K562 (cell line): ENCODE results near the gene NOL11. TPM values are rescaled to one million over a fixed set of nuclear protein-coding genes. Genes with fewer than 3 reads are reported as not detected.

Experiments
- ATAC-seq: fragments of 200-7000 bp; cut with Tn5 transposase; 3 replicates; pipeline ENCODE4 v1.9.1; 2020; ENCODE audit warnings: moderate library complexity
- BruUV-seq: library from RNA; stranded (reverse); fragments of 400-500 nt; replicated peaks from 2 replicates; lab custom pipeline; 2021; lab: Mats Ljungman, UMichigan
- CTCF ChIA-PET: fragments of 300-600 bp; formaldehyde crosslinking; extraction: SDS; loops from one replicate; lab custom pipeline; 2021; ENCODE audit warnings: low intra/inter-chr PET ratio; lab: Yijun Ruan, JAX
- POLR2A ChIA-PET: fragments of 300-600, 350-650 bp; sonication (Branson Sonifier 250); formaldehyde crosslinking; extraction: SDS; loops from one replicate; lab custom pipeline; 2021; ENCODE audit warnings: antibody characterized with exemption, inconsistent platforms; lab: Yijun Ruan, JAX
- DNase-seq, 4 experiments: peaks; one replicate each; pipeline versions ENCODE4 v3.0.0 to v3.0.0-alpha.2; 2011 to 2018; ENCODE audit warnings: low spot score in 3 of 4, mixed read lengths in 3 of 4; ENCODE audit errors: extremely low read depth in 1 of 4
- FAIRE-seq: peaks from 2 replicates; lab custom pipeline; 2011; peaks lifted over from hg19 to GRCh38; lab: Jason Lieb, UNC
- H2AFZ ChIP-seq: 2 replicates; pipeline ENCODE4 v1.6.0; 2011; ENCODE audit warnings: low read depth, low read length, control low read depth, inconsistent platforms
- H3K27ac ChIP-seq: fragments of 200-600 bp; 3 replicates; pipeline ENCODE4 v1.8.0; 2011; ENCODE audit warnings: low read depth, mild to moderate bottlenecking, control low read depth, inconsistent platforms, low read length, moderate library complexity, mixed read lengths; ENCODE audit errors: extremely low read depth
- H3K27me3 ChIP-seq, 2 experiments: fragments of 300-600 bp in 1 of 2; 2 replicates in 1 of 2; 3 replicates in 1 of 2; pipeline versions ENCODE4 v1.6.0 to v1.8.0; 2011; ENCODE audit warnings: inconsistent platforms in 2 of 2, low read length in 2 of 2, mild to moderate bottlenecking in 1 of 2, mixed read lengths in 1 of 2, moderate library complexity in 1 of 2; ENCODE audit not compliant: control insufficient read depth in 2 of 2, insufficient read depth in 2 of 2
- H3K36me3 ChIP-seq: fragments of 300-600 bp; 3 replicates; pipeline ENCODE4 v1.8.0; 2011; ENCODE audit warnings: mild to moderate bottlenecking, low read length, inconsistent platforms; ENCODE audit not compliant: control insufficient read depth, insufficient read depth
- H3K4me1 ChIP-seq, 2 experiments: fragments of 200-600 bp in 1 of 2; replicated peaks in 1 of 2; 2 replicates in 1 of 2; 3 replicates in 1 of 2; pipeline versions ENCODE4 v1.5.1 to v1.8.0; 2011; ENCODE audit warnings: inconsistent platforms in 2 of 2, low read length in 2 of 2, mild to moderate bottlenecking in 1 of 2, mixed read lengths in 1 of 2, moderate library complexity in 1 of 2; ENCODE audit not compliant: control insufficient read depth in 2 of 2, insufficient read depth in 2 of 2
- H3K4me2 ChIP-seq: 2 replicates; pipeline ENCODE4 v1.6.1; 2011; ENCODE audit warnings: low read length, control low read depth, inconsistent platforms, mixed read lengths; ENCODE audit not compliant: insufficient read depth
- H3K4me3 ChIP-seq: fragments of 200-600 bp; sonication (generic), shearing (Covaris generic); 2 replicates; pipeline ENCODE4 v1.5.1; 2016; ENCODE audit warnings: control low read depth, inconsistent platforms
- H3K79me2 ChIP-seq: fragments of 200-600 bp; 3 replicates; pipeline ENCODE4 v1.8.0; 2011; ENCODE audit warnings: low read length, inconsistent platforms; ENCODE audit not compliant: control insufficient read depth, insufficient read depth
- H3K9ac ChIP-seq, 2 experiments: 2 replicates each; pipeline versions ENCODE4 v1.6.0 to v1.6.1; 2011; ENCODE audit warnings: low read depth in 2 of 2, low read length in 2 of 2, control low read depth in 1 of 2, inconsistent platforms in 1 of 2, mild to moderate bottlenecking in 1 of 2, mixed read lengths in 1 of 2; ENCODE audit not compliant: insufficient read depth in 1 of 2
- H3K9me1 ChIP-seq: one replicate; pipeline ENCODE4 v1.6.0; 2011; ENCODE audit warnings: inconsistent platforms, mild to moderate bottlenecking, low read length, moderate library complexity; ENCODE audit not compliant: control insufficient read depth, insufficient read depth
- H3K9me3 ChIP-seq: replicated peaks from 2 replicates; pipeline ENCODE4 v1.5.1; 2011; ENCODE audit warnings: low read depth, low read length, inconsistent platforms; ENCODE audit not compliant: control insufficient read depth, insufficient read depth
- H4K20me1 ChIP-seq: replicated peaks from 2 replicates; pipeline ENCODE4 v1.6.1; 2011; ENCODE audit warnings: low read length, inconsistent platforms, mixed read lengths; ENCODE audit not compliant: control insufficient read depth, insufficient read depth
- BRD4 ChIP-seq: fragments of 200-600 bp; sonication (generic); IDR thresholded peaks from 2 replicates; pipeline ENCODE4 v1.6.1; 2017; ENCODE audit warnings: inconsistent platforms
- DNMT1 ChIP-seq: fragments of 450-650 bp; IDR thresholded peaks from 2 replicates; pipeline ENCODE4 v1.6.1; 2016; ENCODE audit warnings: antibody characterized with exemption, mild to moderate bottlenecking
- EWSR1 ChIP-seq: fragments of 450-650 bp; IDR thresholded peaks from 2 replicates; pipeline ENCODE4 v1.6.1; 2018; ENCODE audit warnings: borderline replicate concordance, mild to moderate bottlenecking, low read depth, moderate library complexity; ENCODE audit not compliant: partially characterized antibody
- HDAC3 ChIP-seq: fragments of 450-650 bp; IDR thresholded peaks from 2 replicates; pipeline ENCODE4 v1.6.1; 2018; ENCODE audit warnings: borderline replicate concordance, mild to moderate bottlenecking, moderate library complexity; ENCODE audit not compliant: partially characterized antibody
- KDM2B ChIP-seq: fragments of 250-450 bp; sonication (Bioruptor Pico); IDR thresholded peaks from 2 replicates; pipeline ENCODE4 v1.8.0; 2021; ENCODE audit warnings: mild to moderate bottlenecking, moderate library complexity
- OTX1 ChIP-seq: fragments of 450-650 bp; formaldehyde crosslinking; IDR thresholded peaks from 2 replicates; pipeline ENCODE4 v1.4.0; 2022; ENCODE audit warnings: mild to moderate bottlenecking
- SMARCB1 ChIP-seq: IDR thresholded peaks from 2 replicates; pipeline ENCODE4 v1.6.1; 2011; ENCODE audit warnings: improper control_type of control experiment, low read depth; ENCODE audit not compliant: insufficient read length
- TCFL5 ChIP-seq: fragments of 250-450 bp; sonication (Bioruptor Pico); conservative IDR thresholded peaks from 2 replicates; pipeline ENCODE4 v1.6.1; 2021; ENCODE audit warnings: mild to moderate bottlenecking, moderate library complexity, matching md5 sums
- ZNF121 ChIP-seq: sonication (generic); formaldehyde crosslinking; conservative IDR thresholded peaks from 2 replicates; pipeline ENCODE4 v1.8.0; 2022; ENCODE audit warnings: missing genetic modification reagents
- ZNF239 ChIP-seq: fragments of 250-450 bp; sonication (Bioruptor Pico); IDR thresholded peaks from 2 replicates; pipeline ENCODE4 v1.4.0; 2020; ENCODE audit warnings: mild to moderate bottlenecking
- ZNF311 ChIP-seq: fragments of 250-450 bp; sonication (Bioruptor Pico); IDR thresholded peaks from 2 replicates; pipeline ENCODE4 v1.4.0; 2020; ENCODE audit warnings: mild to moderate bottlenecking, moderate library complexity
- ZNF696 ChIP-seq: fragments of 250-450 bp; sonication (Bioruptor Pico); conservative IDR thresholded peaks from 2 replicates; pipeline ENCODE4 v1.4.0; 2020; ENCODE audit warnings: mild to moderate bottlenecking, moderate library complexity
- WGBS: fragments of 100-300 bp; shearing (Covaris generic); methylation state at CpG from one replicate; pipeline ENCODE4 v1.1.6; 2016; ENCODE audit warnings: low coverage, mixed read lengths; ENCODE audit not compliant: insufficient coverage; ENCODE audit errors: missing lambda C conversion rate; 5-methylcytosine and 5-hydroxymethylcytosine counted together
- in situ Hi-C: fragments of 300-500 bp; cut with MboI; formaldehyde crosslinking; loops from 4 replicates; pipeline ENCODE4 v1.15.0; 2018; ENCODE audit warnings: inconsistent platforms, mixed read lengths
- intact Hi-C: fragments of 100-400 bp; cut with micrococcal nuclease; formaldehyde crosslinking; loops from 2 replicates; pipeline ENCODE4 v1.14.2; 2022
- polyA plus RNA-seq, 8 experiments: library from polyadenylated mRNA; depleted of rRNA in 4 of 8; stranded (reverse) in 5 of 8; unstranded in 3 of 8; fragments of >200 nt; fragmentation: Nextera tagmentation in 2 of 8; fragmentation: Illumina TruSeq in 1 of 8; extraction: Ambion mirVana in 2 of 8; extraction: Trizol in 1 of 8; gene quantifications; 2 replicates each; pipeline versions ENCODE4 v1.2.1 to v1.2.3, GENCODE V29; 2011 to 2014; ENCODE audit warnings: inconsistent platforms in 1 of 8, missing spikeins in 1 of 8
- total RNA-seq, 7 experiments: library from RNA; depleted of rRNA in 6 of 7; stranded (reverse); fragments of >200 nt in 6 of 7; fragmentation: Illumina TruSeq in 2 of 7; extraction: Trizol in 2 of 7; gene quantifications; 2 replicates each; pipeline versions ENCODE4 v1.2.1 to v1.2.3, GENCODE V29; 2011 to 2021; ENCODE audit warnings: low replicate concordance in 1 of 7
- TF ChIP-seq, protein P1 (sequence below): sonication (generic); formaldehyde crosslinking; IDR thresholded peaks from 2 replicates; pipeline ENCODE4 v1.8.1; 2023; ENCODE audit warnings: mild to moderate bottlenecking, missing genetic modification reagents

NOL11 gene
- total and polyA plus RNA-seq, 9 of the 15 experiments (the other 6 are each of a cell fraction or from before 2014, with no cell fraction given): 61.1 to 175 (median 121) TPM

DNA sequence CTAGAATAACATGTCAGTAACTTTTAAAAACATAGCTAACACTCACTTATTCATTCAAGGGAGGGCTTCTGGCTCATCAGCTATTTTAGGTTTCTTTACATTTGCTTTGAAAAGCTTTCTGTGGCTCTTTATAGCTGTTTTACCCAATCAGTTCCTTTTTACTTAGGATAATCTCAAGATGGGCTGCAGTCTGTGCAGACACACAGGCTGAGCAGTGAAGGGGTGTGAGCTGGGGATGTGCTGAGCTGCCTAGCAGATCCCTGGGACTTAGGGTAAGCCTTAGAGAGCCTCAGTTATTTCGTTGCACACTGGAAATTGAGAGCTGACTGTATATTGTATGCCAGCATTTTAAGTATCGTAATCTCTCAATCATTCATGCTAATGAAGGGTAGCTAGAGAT, 30.2 kb upstream of the NOL11 start:
- Histone ChIP-seq H3K4me2 (no peak overlapping the region), H3K36me3 (no peaks in the 10 kb centered on the region), H4K20me1 (0 out of 2 replicates have a peak, but pooled peaks cover 2% of the 10 kb centered on the region), H3K9ac (no peak overlapping the region), H3K4me3 (no peak overlapping the region), H3K9me3 (no peaks in the 10 kb centered on the region), H2AFZ (no peak overlapping the region), H3K4me1 (no peaks in the 10 kb centered on the region; a peak in 1 of 5 replicates), H3K79me2 (no peaks in the 10 kb centered on the region), H3K27me3 (peaks cover 16 to 22% of the 10 kb centered on the region in 2 experiments; a peak in 4 of 5 replicates), H3K9me1 (no peaks in the 10 kb centered on the region), H3K27ac (no peak overlapping the region)
- POLR2A ChIA-PET: interaction anchor here (0.8 to 0.9 kb wide), 3 partner anchors 11 to 108 kb away, joined by 3 to 6 read pairs (median 3); no protein-coding TSS in a partner anchor
- TF ChIP-seq ZNF121 (CRISPR knock-in tag): no peak
- TF ChIP-seq ZNF239 (CRISPR knock-in tag): no peak
- no peak for TF ChIP-seq ZNF696 (CRISPR knock-in tag)
- TF ChIP-seq ZNF311: no peak
- TF ChIP-seq DNMT1: no peak
- TF ChIP-seq, protein P1, sequence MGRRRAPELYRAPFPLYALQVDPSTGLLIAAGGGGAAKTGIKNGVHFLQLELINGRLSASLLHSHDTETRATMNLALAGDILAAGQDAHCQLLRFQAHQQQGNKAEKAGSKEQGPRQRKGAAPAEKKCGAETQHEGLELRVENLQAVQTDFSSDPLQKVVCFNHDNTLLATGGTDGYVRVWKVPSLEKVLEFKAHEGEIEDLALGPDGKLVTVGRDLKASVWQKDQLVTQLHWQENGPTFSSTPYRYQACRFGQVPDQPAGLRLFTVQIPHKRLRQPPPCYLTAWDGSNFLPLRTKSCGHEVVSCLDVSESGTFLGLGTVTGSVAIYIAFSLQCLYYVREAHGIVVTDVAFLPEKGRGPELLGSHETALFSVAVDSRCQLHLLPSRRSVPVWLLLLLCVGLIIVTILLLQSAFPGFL (CRISPR knock-in tag): no peak
- no peak for TF ChIP-seq HDAC3
- no peak for TF ChIP-seq KDM2B (CRISPR knock-in tag)
- TF ChIP-seq BRD4: no peak
- no peak for TF ChIP-seq SMARCB1
- TF ChIP-seq OTX1: no peak
- no peak for TF ChIP-seq TCFL5 (CRISPR knock-in tag)
- no peak for TF ChIP-seq EWSR1
- no TSS peak for BruUV-seq
- 0% methylated on average over 2 of the region's 2 CpGs for WGBS
- FAIRE-seq (no peak), ATAC-seq (no peak), DNase-seq (no peak)
- CTCF ChIA-PET: no interaction called here
- intact Hi-C loops: loop anchor here (5.0 kb wide), 2 partner anchors 310 to 410 kb away; partner anchors contain the start of gene PITPNC1
- in situ Hi-C loops: loop anchor here (25.0 kb wide), 1 partner anchor 300 kb away; the partner anchor contains the start of gene PITPNC1
